Middle frontal gyrus (tissue), 1 donor: ENCODE results near the gene OSBP2.

Experiments used
- DNase-seq: peaks from one replicate; pipeline ENCODE4 v3.0.0-alpha.2; 2015; ENCODE audit warnings: low spot score; ENCODE audit errors: extremely low spot score

The OSBP2 gene

GRCh38 chr22:30803679-30804078 lies 109.0 kb downstream of the OSBP2 start:
- no peak for DNase-seq

GRCh38 chr22:30804626-30805025 lies 110.0 kb downstream of the OSBP2 start:
- no peak for DNase-seq

GRCh38 chr22:30806391-30806861 lies 111.8 kb downstream of the OSBP2 start:
- DNase-seq: no peak

DNA sequence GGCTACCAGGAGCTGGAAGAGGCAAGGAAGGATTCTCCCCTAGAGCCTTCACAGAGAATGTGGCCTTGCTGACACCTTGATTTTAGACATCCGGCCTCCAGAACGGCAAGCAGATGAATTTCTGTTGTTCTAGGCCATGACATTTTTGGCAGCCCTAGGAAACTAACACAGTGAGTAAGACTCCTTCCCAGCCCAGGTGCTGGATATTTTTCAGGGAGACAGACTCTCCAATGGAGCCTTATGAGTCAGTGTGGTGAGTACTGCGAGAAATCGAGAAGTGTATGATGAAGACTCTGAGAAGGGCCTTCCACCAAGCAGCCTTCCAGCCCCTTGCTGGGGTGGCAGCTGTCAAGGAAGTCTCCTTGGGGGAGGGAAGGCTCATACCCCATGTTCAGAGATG lies 114.4 kb downstream of the OSBP2 start:
- DNase-seq: no peak

DNA sequence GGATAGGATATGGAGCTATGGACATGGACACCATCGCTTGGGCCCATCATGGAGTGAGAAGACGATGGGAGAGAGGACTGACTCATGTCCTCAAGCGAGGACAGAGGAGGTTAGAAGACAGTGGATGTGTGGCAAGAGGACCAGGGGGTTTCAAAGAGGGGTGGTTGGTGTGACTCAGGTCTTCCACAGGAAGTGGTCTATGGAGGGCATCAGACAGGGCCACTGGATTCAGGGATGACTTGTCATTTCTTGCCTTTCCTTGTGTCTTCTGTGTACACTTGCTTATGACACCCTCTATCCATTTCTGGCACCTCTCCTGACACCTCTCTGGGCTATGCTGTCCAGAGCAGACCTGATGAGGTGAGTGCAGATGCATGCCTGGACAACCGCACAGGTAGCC lies 115.4 kb downstream of the OSBP2 start:
- no peak for DNase-seq

DNA sequence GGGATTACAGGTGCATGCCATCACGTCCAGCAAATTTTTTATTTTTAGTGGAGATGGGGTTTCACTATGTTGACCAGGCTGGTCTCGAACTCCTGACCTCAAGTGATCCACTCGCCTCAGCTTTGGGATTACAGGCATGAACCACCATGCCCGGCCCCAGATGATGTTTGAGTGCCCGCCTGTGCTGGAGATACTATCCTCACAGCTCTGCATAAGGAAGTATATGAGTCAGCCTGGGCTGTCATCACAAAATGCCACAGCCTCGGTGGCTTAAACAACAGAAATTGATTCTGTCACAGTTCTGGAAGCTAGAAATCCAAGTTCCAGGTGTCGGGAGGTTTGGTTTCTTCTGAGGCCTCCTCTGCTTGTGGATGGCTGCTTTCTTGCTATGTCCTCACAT lies 119.3 kb downstream of the OSBP2 start:
- no peak for DNase-seq

DNA sequence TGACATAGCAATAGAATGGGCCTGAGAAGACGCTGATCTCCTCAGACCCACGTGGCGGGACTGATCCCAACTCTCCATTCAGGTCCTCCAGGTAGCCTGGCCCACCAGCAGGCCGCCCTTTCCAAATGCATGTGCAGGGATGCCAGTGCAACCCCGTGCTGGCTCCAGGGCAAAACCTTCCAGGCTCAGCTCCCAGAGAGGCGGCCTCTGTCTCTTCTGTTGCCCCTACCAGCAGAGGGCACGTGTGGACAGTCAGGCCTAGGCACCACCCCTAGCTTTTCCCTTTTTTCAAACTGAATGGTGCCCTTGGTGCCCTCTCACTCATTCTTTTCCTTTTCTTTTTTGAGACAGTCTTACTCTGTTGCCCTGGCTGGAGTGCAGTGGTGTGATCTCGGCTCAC lies 121.7 kb downstream of the OSBP2 start:
- DNase-seq: no peak

DNA sequence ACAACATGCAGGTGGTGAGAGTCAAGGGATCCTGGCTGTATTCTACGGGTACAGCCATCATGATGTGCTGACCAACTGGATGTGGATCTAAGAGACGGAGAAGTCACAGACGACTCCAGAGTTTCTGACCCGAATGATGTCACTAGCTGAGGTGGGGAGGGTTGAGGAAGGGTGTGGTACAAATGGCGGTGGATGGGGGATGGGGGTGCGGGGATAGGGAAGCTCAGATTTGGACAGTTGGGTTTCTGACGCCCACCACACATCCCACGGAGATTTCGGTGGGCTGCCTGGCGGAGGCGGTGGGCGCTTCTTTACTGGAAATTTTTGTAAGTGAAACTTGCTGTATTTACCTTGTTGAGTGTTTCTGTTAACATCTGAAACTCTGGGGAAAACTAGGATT lies 126.7 kb downstream of the OSBP2 start:
- no peak for DNase-seq

DNA sequence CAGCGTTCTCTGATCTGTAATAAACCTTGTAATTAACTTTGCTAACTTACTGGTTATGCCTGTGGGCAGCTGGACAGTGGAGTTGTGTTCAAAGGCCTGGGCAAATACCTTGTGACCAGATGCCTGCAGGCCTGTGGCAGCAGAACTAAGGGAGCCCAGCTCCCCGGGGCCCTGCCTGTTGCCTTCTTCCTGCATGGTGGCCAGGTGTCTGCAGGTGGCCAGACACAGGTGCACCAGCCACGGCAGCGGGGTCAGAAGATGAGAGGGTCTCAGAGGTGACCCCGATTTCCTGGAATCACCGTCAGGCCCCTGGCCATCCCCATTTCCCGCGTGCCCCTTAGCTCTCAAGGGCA lies 127.2 kb downstream of the OSBP2 start:
- DNase-seq: no peak

DNA sequence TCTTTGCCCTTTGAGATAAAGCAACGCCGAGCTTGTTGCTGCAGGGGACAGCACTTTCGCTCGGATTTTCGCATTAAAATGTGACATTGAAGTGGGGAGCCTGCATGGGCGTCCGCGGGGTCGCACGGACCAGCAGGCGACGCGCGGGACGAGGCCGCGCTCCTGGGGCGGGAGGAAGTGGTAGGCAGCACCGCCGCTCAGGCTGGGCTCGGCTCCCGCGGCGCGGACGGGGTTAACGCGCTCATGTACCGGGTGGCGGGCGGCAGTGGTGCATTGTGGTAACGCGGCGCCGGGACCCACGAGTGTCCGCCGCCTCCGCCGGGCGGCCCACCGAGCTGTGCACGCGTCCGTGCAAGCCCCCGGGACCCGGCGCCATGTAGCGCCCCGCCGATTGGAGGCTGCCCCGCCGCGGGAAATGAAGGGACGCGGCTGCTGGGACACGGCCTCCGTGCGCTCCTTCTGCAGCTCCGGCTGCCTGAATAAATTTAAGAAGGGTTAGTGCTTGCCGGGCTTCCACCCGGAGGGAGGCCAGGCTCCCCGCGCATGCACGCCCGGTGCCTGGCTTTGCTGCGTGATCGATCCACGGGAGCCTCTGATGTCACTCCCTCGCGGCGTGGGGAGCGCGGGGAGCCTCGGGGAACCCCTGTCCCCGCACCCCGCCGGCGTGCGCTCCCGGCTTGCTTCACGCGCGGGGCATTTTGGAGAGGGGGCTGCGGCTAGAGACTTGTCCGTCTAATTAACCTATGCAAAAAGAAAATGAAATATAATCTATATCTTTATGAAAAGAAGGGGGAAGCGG lies 127.7 kb downstream of the OSBP2 start:
- no peak for DNase-seq

DNA sequence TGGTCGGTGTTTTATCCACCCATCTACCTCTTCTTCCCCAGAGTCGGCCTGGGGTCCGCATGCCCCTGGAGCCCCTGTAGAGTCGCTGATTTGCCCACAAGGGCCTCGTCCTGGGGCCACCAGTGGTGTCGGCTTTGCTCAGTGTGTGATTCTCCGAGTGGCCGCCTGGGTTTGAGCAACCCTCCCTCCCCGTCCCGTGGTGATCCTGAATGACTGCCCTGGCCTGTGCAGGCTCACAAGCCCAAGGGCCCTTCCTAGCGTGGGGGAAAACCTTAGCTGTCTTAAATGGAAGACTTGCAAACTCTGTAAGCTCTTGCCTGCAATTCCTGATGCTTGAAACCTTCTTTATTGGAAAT lies 128.3 kb downstream of the OSBP2 start:
- no peak for DNase-seq

- no peak for DNase-seq
Measured at GRCh38 chr22:30824096-30824495, 129.4 kb downstream of the OSBP2 start.

- no peak for DNase-seq
Measured at GRCh38 chr22:30824711-30825110, 130.0 kb downstream of the OSBP2 start.

GRCh38 chr22:30825711-30826505 lies 131.2 kb downstream of the OSBP2 start:
- DNase-seq: no peak

DNA sequence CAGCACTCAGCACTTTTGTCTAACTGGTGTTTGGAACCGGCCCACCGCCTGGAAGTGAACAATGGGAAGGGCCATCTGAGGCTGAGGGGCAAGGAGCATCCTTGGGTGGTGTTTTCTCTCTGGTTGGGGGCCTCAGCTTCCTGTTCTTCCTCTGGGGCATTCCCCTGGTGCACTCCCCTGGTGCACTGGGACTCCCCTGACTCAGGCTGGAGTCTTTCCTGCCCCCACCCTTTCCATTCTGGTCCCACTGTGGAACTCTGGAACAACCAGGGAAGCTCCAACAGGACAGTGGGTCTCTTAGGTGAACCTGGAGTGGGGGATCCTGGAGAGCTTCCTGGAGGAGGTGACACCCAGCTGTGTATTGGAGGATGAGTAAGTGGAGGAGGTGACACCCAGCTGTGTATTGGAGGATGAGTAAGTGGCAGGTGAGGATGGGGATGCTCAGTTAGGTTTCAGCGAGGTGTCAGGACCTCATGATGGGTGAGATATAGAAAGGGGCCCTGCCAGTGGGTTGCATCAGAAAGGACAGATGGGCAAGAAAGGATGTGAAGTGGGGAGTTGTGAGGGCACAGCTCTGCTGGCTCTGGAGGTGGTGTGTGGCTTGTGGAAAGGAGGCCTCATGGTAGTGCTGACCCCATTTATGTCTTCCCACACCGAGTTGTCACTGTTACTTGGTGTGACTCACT lies 132.1 kb downstream of the OSBP2 start:
- DNase-seq: no peak

GRCh38 chr22:30827646-30828045 lies 133.0 kb downstream of the OSBP2 start:
- no peak for DNase-seq

GRCh38 chr22:30828187-30829155 lies 133.8 kb downstream of the OSBP2 start:
- no peak for DNase-seq

- DNase-seq: peak; percentile 29
Measured at GRCh38 chr22:30829901-30830550, 135.4 kb downstream of the OSBP2 start.

- DNase-seq: no peak
Measured at GRCh38 chr22:30830907-30831306, 136.2 kb downstream of the OSBP2 start.

GRCh38 chr22:30832407-30832987 lies 137.8 kb downstream of the OSBP2 start:
- no peak for DNase-seq
